H1 (cell line): Measurements from ENCODE around the gene NBEA. TPM values are rescaled to one million over a fixed set of nuclear protein-coding genes. Genes with fewer than 3 reads are reported as not detected.

Source experiments
- EP300 ChIP-seq, 2 experiments: IDR thresholded peaks; 1 replicate in 1 of 2; 2 replicates in 1 of 2; pipeline ENCODE4 v1.6.1; 2011 to 2012; ENCODE audit warnings: low read depth in 2 of 2, low read length in 2 of 2, mild to moderate bottlenecking in 2 of 2, borderline replicate concordance in 1 of 2, inconsistent platforms in 1 of 2, moderate library complexity in 1 of 2
- KDM5A ChIP-seq: fragments of 200-600 bp; IDR thresholded peaks from 2 replicates; pipeline ENCODE4 v1.7.1; 2012; ENCODE audit warnings: mild to moderate bottlenecking, low read length, inconsistent platforms, mixed read lengths
- NANOG ChIP-seq: IDR thresholded peaks from 2 replicates; pipeline ENCODE4 v1.6.1; 2011; ENCODE audit warnings: low read length, low read depth, mild to moderate bottlenecking, inconsistent platforms; ENCODE audit not compliant: insufficient read depth, poor library complexity, severe bottlenecking
- PHF8 ChIP-seq: fragments of 200-600 bp; sonication (generic); conservative IDR thresholded peaks from 2 replicates; pipeline ENCODE4 v1.7.1; 2012; ENCODE audit warnings: low read depth, mild to moderate bottlenecking, inconsistent platforms, low read length, moderate library complexity
- RAD21 ChIP-seq, 2 experiments: IDR thresholded peaks in 1 of 2; conservative IDR thresholded peaks in 1 of 2; 2 replicates each; pipeline ENCODE4 v1.6.1; 2011; ENCODE audit warnings: low read depth in 2 of 2, low read length in 2 of 2, improper control_type of control experiment in 1 of 2, inconsistent platforms in 1 of 2, mild to moderate bottlenecking in 1 of 2, moderate library complexity in 1 of 2
- RFX5 ChIP-seq: IDR thresholded peaks from 2 replicates; pipeline ENCODE4 v1.6.1; 2011; ENCODE audit warnings: low read depth, low read length, improper control_type of control experiment, borderline replicate concordance
- TEAD4 ChIP-seq: IDR thresholded peaks from 2 replicates; pipeline ENCODE4 v1.6.1; 2012; ENCODE audit warnings: low read depth, low read length, inconsistent platforms, mixed read lengths
- YY1 ChIP-seq: IDR thresholded peaks from 2 replicates; pipeline ENCODE4 v1.6.1; 2011; ENCODE audit warnings: low read depth, mild to moderate bottlenecking, low read length
- polyA plus RNA-seq, 7 experiments: library from polyadenylated mRNA; depleted of rRNA in 3 of 7; stranded (reverse) in 5 of 7; unstranded in 2 of 7; fragments of >200 nt in 5 of 7; fragments of 200-250 nt in 2 of 7; gene quantifications; 1 replicate in 5 of 7; 2 replicates in 1 of 7; 4 replicates in 1 of 7; pipeline versions ENCODE4 v1.2.1 to v1.2.3, GENCODE V29; 2011 to 2013; ENCODE audit warnings: missing spikeins in 2 of 7, mixed read lengths in 2 of 7
- total RNA-seq: library from RNA; stranded (reverse); fragmentation: NEBNext Ultra II Directional; extraction: Animal tissue kit (Norgen Biotek cat#: 25700); gene quantifications from 2 replicates; pipeline ENCODE4 v1.2.1, GENCODE V29; 2021
- TF ChIP-seq, protein P1 (sequence below): fragments of 300-600 bp; sonication (generic); IDR thresholded peaks from 2 replicates; pipeline ENCODE4 v1.7.1; 2012; ENCODE audit warnings: low read length, moderate library complexity, mild to moderate bottlenecking, inconsistent platforms; ENCODE audit not compliant: insufficient replicate concordance
- TF ChIP-seq, protein P2 (sequence below): IDR thresholded peaks from 2 replicates; pipeline ENCODE4 v1.6.1; 2011; ENCODE audit warnings: low read depth, mild to moderate bottlenecking, low read length; ENCODE audit not compliant: insufficient read depth

Gene NBEA
- total and polyA plus RNA-seq, 2 of the 8 experiments (the other 6 are each of a cell fraction or from before 2014, with no cell fraction given) = 14.2 to 21.5 TPM

DNA sequence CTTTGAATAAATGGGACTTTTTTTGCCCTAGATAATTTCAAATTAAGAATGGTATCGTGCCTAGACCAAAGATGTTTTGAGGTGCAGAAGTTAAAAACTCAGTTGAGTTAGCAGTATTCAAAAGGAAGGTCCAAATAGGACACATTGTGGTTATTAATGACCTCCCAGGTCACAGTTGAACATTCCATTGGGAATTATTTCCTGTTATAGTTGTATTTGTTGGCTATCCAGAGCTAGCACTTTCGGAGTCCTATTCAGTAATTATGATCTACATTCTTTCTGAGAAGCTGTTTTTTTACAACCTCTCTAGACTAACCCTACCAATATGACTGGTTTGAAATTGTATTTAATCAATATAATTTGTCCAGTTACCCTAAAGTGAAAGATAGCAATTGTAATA is 450.7 kb downstream of the NBEA start (continued):
- TF ChIP-seq, protein P1, sequence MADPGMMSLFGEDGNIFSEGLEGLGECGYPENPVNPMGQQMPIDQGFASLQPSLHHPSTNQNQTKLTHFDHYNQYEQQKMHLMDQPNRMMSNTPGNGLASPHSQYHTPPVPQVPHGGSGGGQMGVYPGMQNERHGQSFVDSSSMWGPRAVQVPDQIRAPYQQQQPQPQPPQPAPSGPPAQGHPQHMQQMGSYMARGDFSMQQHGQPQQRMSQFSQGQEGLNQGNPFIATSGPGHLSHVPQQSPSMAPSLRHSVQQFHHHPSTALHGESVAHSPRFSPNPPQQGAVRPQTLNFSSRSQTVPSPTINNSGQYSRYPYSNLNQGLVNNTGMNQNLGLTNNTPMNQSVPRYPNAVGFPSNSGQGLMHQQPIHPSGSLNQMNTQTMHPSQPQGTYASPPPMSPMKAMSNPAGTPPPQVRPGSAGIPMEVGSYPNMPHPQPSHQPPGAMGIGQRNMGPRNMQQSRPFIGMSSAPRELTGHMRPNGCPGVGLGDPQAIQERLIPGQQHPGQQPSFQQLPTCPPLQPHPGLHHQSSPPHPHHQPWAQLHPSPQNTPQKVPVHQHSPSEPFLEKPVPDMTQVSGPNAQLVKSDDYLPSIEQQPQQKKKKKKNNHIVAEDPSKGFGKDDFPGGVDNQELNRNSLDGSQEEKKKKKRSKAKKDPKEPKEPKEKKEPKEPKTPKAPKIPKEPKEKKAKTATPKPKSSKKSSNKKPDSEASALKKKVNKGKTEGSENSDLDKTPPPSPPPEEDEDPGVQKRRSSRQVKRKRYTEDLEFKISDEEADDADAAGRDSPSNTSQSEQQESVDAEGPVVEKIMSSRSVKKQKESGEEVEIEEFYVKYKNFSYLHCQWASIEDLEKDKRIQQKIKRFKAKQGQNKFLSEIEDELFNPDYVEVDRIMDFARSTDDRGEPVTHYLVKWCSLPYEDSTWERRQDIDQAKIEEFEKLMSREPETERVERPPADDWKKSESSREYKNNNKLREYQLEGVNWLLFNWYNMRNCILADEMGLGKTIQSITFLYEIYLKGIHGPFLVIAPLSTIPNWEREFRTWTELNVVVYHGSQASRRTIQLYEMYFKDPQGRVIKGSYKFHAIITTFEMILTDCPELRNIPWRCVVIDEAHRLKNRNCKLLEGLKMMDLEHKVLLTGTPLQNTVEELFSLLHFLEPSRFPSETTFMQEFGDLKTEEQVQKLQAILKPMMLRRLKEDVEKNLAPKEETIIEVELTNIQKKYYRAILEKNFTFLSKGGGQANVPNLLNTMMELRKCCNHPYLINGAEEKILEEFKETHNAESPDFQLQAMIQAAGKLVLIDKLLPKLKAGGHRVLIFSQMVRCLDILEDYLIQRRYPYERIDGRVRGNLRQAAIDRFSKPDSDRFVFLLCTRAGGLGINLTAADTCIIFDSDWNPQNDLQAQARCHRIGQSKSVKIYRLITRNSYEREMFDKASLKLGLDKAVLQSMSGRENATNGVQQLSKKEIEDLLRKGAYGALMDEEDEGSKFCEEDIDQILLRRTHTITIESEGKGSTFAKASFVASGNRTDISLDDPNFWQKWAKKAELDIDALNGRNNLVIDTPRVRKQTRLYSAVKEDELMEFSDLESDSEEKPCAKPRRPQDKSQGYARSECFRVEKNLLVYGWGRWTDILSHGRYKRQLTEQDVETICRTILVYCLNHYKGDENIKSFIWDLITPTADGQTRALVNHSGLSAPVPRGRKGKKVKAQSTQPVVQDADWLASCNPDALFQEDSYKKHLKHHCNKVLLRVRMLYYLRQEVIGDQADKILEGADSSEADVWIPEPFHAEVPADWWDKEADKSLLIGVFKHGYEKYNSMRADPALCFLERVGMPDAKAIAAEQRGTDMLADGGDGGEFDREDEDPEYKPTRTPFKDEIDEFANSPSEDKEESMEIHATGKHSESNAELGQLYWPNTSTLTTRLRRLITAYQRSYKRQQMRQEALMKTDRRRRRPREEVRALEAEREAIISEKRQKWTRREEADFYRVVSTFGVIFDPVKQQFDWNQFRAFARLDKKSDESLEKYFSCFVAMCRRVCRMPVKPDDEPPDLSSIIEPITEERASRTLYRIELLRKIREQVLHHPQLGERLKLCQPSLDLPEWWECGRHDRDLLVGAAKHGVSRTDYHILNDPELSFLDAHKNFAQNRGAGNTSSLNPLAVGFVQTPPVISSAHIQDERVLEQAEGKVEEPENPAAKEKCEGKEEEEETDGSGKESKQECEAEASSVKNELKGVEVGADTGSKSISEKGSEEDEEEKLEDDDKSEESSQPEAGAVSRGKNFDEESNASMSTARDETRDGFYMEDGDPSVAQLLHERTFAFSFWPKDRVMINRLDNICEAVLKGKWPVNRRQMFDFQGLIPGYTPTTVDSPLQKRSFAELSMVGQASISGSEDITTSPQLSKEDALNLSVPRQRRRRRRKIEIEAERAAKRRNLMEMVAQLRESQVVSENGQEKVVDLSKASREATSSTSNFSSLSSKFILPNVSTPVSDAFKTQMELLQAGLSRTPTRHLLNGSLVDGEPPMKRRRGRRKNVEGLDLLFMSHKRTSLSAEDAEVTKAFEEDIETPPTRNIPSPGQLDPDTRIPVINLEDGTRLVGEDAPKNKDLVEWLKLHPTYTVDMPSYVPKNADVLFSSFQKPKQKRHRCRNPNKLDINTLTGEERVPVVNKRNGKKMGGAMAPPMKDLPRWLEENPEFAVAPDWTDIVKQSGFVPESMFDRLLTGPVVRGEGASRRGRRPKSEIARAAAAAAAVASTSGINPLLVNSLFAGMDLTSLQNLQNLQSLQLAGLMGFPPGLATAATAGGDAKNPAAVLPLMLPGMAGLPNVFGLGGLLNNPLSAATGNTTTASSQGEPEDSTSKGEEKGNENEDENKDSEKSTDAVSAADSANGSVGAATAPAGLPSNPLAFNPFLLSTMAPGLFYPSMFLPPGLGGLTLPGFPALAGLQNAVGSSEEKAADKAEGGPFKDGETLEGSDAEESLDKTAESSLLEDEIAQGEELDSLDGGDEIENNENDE = no peak
- TF ChIP-seq EP300 (IDR thresholded peaks at IDR 0.05; ENCODE audit: borderline replicate concordance in 1 of 2, low read depth in 2 of 2, low read length in 2 of 2) = no peak
- no peak for TF ChIP-seq NANOG
- TF ChIP-seq PHF8 = no peak
- no peak for TF ChIP-seq RAD21 (IDR thresholded peaks at IDR 0.05 in 1 of 2, conservative IDR thresholded peaks at IDR 0.05 in 1 of 2; ENCODE audit: low read depth in 2 of 2, low read length in 2 of 2)
- TF ChIP-seq YY1 = no peak
- no peak for TF ChIP-seq TEAD4
- no peak for TF ChIP-seq KDM5A
- TF ChIP-seq, protein P2, sequence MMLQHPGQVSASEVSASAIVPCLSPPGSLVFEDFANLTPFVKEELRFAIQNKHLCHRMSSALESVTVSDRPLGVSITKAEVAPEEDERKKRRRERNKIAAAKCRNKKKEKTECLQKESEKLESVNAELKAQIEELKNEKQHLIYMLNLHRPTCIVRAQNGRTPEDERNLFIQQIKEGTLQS = no peak
- no peak for TF ChIP-seq RFX5
